HepG2 (cell line): ENCODE measurements around the gene HLF. TPM values are rescaled to one million over a fixed set of nuclear protein-coding genes. Genes with fewer than 3 reads are reported as not detected.

Experiments
- CTCF ChIP-seq: sonication (generic); formaldehyde crosslinking; IDR thresholded peaks from 2 replicates; pipeline ENCODE4 v1.5.0; 2020; ENCODE audit warnings: mild to moderate bottlenecking, missing genetic modification reagents, moderate library complexity
- EP300 ChIP-seq, 3 experiments: sonication (generic) in 1 of 3; formaldehyde crosslinking in 1 of 3; IDR thresholded peaks; 2 replicates each; pipeline versions ENCODE4 v1.5.1 to v1.6.1; 2011 to 2020; ENCODE audit warnings: low read depth in 2 of 3, low read length in 2 of 3, borderline replicate concordance in 1 of 3, improper control_type of control experiment in 1 of 3, mild to moderate bottlenecking in 1 of 3, missing genetic modification reagents in 1 of 3, moderate library complexity in 1 of 3
- NR0B2 ChIP-seq: sonication (generic); formaldehyde crosslinking; IDR thresholded peaks from 2 replicates; pipeline ENCODE4 v1.4.0; 2020; ENCODE audit warnings: mild to moderate bottlenecking, missing genetic modification reagents
- PHF5A ChIP-seq: IDR thresholded peaks from one replicate; pipeline ENCODE4 v1.6.1; 2018; ENCODE audit warnings: low read depth, missing genetic modification reagents; ENCODE audit not compliant: unreplicated experiment
- UBTF ChIP-seq: sonication (generic); formaldehyde crosslinking; IDR thresholded peaks from 2 replicates; pipeline ENCODE4 v1.4.0; 2020; ENCODE audit warnings: mild to moderate bottlenecking, missing genetic modification reagents
- ZNF142 ChIP-seq: sonication (generic); formaldehyde crosslinking; IDR thresholded peaks from 2 replicates; pipeline ENCODE4 v1.4.0; 2020; ENCODE audit warnings: missing genetic modification reagents
- ZNF331 ChIP-seq: sonication (generic); formaldehyde crosslinking; IDR thresholded peaks from 2 replicates; pipeline ENCODE4 v1.4.0; 2020; ENCODE audit warnings: missing genetic modification reagents
- polyA plus RNA-seq, 8 experiments: library from polyadenylated mRNA; depleted of rRNA in 3 of 8; stranded (reverse) in 7 of 8; unstranded in 1 of 8; fragments of >200 nt; fragmentation: Illumina TruSeq in 4 of 8; extraction: Trizol in 4 of 8; gene quantifications; 2 replicates each; pipeline versions ENCODE4 v1.2.1 to v1.2.3, GENCODE V29; 2011 to 2016; ENCODE audit warnings: low read depth in 4 of 8, missing spikeins in 1 of 8, mixed read lengths in 1 of 8; ENCODE audit not compliant: insufficient read depth in 1 of 8
- total RNA-seq, 5 experiments: library from RNA; depleted of rRNA; stranded (reverse); fragments of >200 nt; fragmentation: Illumina TruSeq; extraction: Trizol; gene quantifications; 2 replicates each; pipeline ENCODE4 v1.2.3, GENCODE V29; 2016; ENCODE audit warnings: low read depth in 1 of 5
- TF ChIP-seq, protein P1 (sequence below): sonication (generic); formaldehyde crosslinking; IDR thresholded peaks from 2 replicates; pipeline ENCODE4 v1.9.0; 2021; ENCODE audit warnings: mild to moderate bottlenecking, missing genetic modification reagents

The HLF gene
- total and polyA plus RNA-seq, 2 of the 13 experiments (the other 11 are each of a cell fraction or from before 2014, with no cell fraction given) = 202 to 346 TPM

- peak; percentile 4; the same call in 1 of the 2 replicates for TF ChIP-seq CTCF (CRISPR knock-in tag)
- peak; percentile 40 to 58; a peak in 2 of 4 replicates for TF ChIP-seq EP300 (IDR thresholded peaks at IDR 0.05; ENCODE audit: low read depth in 2 of 2, low read length in 2 of 2)
- no peak for TF ChIP-seq EP300 (CRISPR knock-in tag; IDR thresholded peaks at IDR 0.05; ENCODE audit: borderline replicate concordance)
- peak; percentile 89 for TF ChIP-seq PHF5A (CRISPR knock-in tag)
- TF ChIP-seq ZNF142 (CRISPR knock-in tag) = peak; percentile 100
- TF ChIP-seq ZNF331 (CRISPR knock-in tag) = peak; percentile 78
- TF ChIP-seq NR0B2 (CRISPR knock-in tag) = peak; percentile 83; the same call in 1 of the 2 replicates
- TF ChIP-seq, protein P1, sequence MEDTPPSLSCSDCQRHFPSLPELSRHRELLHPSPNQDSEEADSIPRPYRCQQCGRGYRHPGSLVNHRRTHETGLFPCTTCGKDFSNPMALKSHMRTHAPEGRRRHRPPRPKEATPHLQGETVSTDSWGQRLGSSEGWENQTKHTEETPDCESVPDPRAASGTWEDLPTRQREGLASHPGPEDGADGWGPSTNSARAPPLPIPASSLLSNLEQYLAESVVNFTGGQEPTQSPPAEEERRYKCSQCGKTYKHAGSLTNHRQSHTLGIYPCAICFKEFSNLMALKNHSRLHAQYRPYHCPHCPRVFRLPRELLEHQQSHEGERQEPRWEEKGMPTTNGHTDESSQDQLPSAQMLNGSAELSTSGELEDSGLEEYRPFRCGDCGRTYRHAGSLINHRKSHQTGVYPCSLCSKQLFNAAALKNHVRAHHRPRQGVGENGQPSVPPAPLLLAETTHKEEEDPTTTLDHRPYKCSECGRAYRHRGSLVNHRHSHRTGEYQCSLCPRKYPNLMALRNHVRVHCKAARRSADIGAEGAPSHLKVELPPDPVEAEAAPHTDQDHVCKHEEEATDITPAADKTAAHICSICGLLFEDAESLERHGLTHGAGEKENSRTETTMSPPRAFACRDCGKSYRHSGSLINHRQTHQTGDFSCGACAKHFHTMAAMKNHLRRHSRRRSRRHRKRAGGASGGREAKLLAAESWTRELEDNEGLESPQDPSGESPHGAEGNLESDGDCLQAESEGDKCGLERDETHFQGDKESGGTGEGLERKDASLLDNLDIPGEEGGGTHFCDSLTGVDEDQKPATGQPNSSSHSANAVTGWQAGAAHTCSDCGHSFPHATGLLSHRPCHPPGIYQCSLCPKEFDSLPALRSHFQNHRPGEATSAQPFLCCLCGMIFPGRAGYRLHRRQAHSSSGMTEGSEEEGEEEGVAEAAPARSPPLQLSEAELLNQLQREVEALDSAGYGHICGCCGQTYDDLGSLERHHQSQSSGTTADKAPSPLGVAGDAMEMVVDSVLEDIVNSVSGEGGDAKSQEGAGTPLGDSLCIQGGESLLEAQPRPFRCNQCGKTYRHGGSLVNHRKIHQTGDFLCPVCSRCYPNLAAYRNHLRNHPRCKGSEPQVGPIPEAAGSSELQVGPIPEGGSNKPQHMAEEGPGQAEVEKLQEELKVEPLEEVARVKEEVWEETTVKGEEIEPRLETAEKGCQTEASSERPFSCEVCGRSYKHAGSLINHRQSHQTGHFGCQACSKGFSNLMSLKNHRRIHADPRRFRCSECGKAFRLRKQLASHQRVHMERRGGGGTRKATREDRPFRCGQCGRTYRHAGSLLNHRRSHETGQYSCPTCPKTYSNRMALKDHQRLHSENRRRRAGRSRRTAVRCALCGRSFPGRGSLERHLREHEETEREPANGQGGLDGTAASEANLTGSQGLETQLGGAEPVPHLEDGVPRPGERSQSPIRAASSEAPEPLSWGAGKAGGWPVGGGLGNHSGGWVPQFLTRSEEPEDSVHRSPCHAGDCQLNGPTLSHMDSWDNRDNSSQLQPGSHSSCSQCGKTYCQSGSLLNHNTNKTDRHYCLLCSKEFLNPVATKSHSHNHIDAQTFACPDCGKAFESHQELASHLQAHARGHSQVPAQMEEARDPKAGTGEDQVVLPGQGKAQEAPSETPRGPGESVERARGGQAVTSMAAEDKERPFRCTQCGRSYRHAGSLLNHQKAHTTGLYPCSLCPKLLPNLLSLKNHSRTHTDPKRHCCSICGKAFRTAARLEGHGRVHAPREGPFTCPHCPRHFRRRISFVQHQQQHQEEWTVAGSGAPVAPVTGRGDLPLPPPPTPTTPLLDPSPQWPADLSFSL (CRISPR knock-in tag) = no peak
- peak; percentile 28; the same call in 1 of the 2 replicates for TF ChIP-seq UBTF (CRISPR knock-in tag)
Measured at GRCh38 chr17:55264645-55265298, at the start of gene HLF (continued).
